ENCODE data around the gene ZNF202. TPM values are rescaled to one million over a fixed set of nuclear protein-coding genes. Genes with fewer than 3 reads are reported as not detected.

Gene ZNF202
- total and polyA plus RNA-seq, 12 donors, result 1.5 to 11.2 (median 6.8) TPM

DNA sequence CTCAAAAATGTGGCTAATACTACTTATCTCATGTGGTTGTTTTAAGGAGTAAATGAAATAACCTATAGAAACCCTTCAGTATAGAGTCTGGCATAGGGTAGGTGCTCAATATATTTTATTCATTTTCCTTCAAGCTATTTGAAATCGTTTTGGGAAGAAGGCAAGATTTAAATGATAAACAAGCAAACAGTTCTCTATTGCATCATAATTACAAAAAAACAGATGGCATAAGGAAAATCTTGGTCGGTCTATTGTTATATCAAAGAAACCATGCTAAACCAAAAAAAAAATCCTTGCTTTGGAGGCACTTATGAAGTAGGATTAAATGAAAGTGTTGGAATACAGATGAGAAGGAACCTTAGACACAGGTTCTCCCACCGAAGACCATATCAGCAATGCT, 4.7 kb downstream of the ZNF202 start:
- H3K27me3 ChIP-seq, result no peaks in the 10 kb centered on the region
- H3K4me3 ChIP-seq, result no peak overlapping the region
- no peak overlapping the region for H3K27ac ChIP-seq
- peaks cover 4 to 11% of the 10 kb centered on the region in 2 donors for H3K4me1 ChIP-seq (replicated peaks in 1 of 2)
- no peak for DNase-seq
- intact Hi-C loops (cut with DNase I), result no loop called here
- 75 to 83% (median 79%) methylated on average over 3 of the region's 3 CpGs for WGBS, 4 donors
- TF ChIP-seq POLR2A (IDR thresholded peaks at IDR 0.05), result no peak
- TF ChIP-seq, protein P1, sequence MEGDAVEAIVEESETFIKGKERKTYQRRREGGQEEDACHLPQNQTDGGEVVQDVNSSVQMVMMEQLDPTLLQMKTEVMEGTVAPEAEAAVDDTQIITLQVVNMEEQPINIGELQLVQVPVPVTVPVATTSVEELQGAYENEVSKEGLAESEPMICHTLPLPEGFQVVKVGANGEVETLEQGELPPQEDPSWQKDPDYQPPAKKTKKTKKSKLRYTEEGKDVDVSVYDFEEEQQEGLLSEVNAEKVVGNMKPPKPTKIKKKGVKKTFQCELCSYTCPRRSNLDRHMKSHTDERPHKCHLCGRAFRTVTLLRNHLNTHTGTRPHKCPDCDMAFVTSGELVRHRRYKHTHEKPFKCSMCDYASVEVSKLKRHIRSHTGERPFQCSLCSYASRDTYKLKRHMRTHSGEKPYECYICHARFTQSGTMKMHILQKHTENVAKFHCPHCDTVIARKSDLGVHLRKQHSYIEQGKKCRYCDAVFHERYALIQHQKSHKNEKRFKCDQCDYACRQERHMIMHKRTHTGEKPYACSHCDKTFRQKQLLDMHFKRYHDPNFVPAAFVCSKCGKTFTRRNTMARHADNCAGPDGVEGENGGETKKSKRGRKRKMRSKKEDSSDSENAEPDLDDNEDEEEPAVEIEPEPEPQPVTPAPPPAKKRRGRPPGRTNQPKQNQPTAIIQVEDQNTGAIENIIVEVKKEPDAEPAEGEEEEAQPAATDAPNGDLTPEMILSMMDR (IDR thresholded peaks at IDR 0.05), result no peak
- H3K36me3 ChIP-seq (replicated peaks in 1 of 2), result no peaks in the 10 kb centered on the region
- H3K9me3 ChIP-seq (replicated peaks in 1 of 3), result no peaks in the 10 kb centered on the region

DNA sequence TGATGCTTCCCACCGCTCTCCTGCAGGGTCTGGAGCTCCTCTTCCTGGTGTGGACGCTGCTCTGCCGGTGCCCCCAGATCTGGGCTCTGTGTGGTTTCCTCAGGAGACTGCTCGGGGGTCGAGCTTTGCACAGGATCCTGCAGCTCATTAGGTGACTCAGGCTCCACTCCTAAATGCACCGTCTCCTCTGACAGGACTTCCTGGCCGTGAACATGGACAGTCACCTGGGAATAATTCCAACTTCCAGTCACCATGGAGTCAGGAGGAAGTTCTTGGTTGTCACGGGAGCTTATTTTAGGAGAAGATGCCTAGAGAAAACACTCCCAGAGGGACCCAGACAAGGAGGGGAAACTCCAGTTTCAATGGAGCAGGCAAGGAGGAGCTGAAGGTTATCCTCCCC, 11.9 kb downstream of the ZNF202 start:
- Histone ChIP-seq H3K4me1 (replicated peaks in 1 of 2) (no peaks in the 10 kb centered on the region), H3K27ac (no peak overlapping the region), H3K4me3 (no peak overlapping the region), H3K9me3 (replicated peaks in 1 of 3) (no peaks in the 10 kb centered on the region), H3K27me3 (no peaks in the 10 kb centered on the region), H3K36me3 (replicated peaks in 1 of 2) (peaks cover 0 to 57% of the 10 kb centered on the region in 2 donors)
- intact Hi-C loops (cut with DNase I), result no loop called here
- WGBS, 4 donors, result 84 to 96% (median 88%) methylated on average over 5 to 8 of the region's 8 CpGs
- TF ChIP-seq, protein P1 (IDR thresholded peaks at IDR 0.05), result no peak
- no peak for TF ChIP-seq POLR2A (IDR thresholded peaks at IDR 0.05)
- DNase-seq, result no peak

DNA sequence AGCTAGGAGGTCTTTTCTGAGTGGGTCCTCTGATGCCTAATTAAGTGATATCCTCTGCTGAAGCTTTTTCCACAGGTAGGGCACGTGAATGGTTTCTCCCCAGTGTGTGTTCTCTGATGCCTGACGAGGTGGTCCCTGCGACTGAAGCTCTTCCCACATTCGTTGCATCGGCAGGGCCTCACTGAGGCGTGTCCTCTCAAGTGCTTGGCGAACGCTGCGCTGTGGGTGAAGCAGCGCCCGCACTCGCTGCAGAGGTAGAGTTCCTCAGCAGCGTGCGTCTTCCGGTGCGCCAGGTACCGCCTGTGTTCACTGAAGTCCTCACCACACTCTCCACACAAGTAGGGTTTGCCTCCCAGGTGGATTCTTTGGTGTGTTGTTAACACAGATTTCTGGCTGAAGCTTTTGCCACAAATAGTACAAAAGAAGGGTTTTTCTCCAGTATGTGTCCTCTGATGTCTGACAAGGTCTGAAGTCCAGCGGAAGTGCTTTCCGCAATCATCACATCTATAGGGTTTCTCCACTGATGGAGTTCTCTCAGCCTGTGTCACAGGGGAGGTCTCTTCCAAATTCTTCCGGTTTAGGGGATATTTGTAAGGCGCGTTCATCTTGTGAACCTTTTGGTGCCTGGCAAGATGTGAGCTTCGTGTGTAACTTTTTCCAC, 15.3 kb downstream of the ZNF202 start:
- no peak for TF ChIP-seq POLR2A (IDR thresholded peaks at IDR 0.05)
- WGBS, 4 donors, result 97 to 98% (median 98%) methylated on average over 23 of the region's 23 CpGs
- intact Hi-C loops (cut with DNase I), result no loop called here
- peaks cover 0 to 57% of the 10 kb centered on the region in 2 donors for H3K36me3 ChIP-seq (replicated peaks in 1 of 2)
- H3K4me1 ChIP-seq (replicated peaks in 1 of 2), result no peaks in the 10 kb centered on the region
- H3K27ac ChIP-seq, result no peak overlapping the region
- no peak overlapping the region for H3K4me3 ChIP-seq
- no peaks in the 10 kb centered on the region for H3K9me3 ChIP-seq (replicated peaks in 1 of 3)
- no peaks in the 10 kb centered on the region for H3K27me3 ChIP-seq
- no peak for DNase-seq

DNA sequence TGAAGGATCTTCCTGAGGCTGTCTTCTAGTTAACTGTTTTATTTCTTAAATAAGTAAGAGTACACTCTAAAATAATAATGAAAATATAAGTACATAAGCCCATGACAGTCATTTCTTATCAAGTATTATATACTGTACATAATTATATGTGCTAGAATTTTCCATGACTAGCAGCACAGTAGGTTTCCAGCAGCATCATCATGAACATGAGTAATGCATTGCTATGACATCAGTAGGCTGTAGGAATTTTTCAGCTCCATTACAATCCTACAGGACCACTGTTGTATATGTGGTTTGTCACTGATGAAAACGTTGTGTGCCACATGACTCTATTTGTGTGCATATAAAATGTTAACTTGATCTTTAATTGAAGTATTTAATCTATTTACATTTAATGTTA, 22.0 kb downstream of the ZNF202 start:
- intact Hi-C loops (cut with DNase I), result no loop called here
- no peak for DNase-seq
- H3K36me3 ChIP-seq (replicated peaks in 1 of 2), result no peaks in the 10 kb centered on the region
- H3K4me1 ChIP-seq (replicated peaks in 1 of 2), result no peaks in the 10 kb centered on the region
- H3K27ac ChIP-seq, result no peak overlapping the region
- no peaks in the 10 kb centered on the region for H3K9me3 ChIP-seq (replicated peaks in 1 of 3)
- no peak overlapping the region for H3K4me3 ChIP-seq
- 63 to 78% (median 70%) methylated on average over 1 of the region's 1 CpG for WGBS, 4 donors
- no peak for TF ChIP-seq POLR2A (IDR thresholded peaks at IDR 0.05)
- TF ChIP-seq, protein P1 (IDR thresholded peaks at IDR 0.05), result no peak
- peaks cover 4% of the 10 kb centered on the region for H3K27me3 ChIP-seq

DNA sequence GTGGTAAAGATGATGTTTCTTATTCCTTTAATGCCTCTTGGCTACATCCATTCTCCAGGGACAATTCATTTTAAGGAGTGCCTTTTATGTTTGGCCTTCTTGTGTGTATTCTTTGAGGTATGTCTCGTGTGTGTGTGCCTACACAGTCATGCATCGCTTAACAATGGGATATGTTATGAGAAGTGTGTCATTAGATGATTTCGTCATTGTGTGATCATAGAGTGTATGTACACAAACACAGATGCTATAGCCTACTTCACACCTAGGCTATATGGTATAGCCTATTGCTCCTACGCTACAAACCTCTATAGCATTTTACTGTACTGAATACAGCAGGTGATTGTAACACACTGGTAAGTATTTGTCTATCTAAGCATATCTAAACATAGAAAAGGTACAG, 23.0 kb downstream of the ZNF202 start:
- TF ChIP-seq POLR2A (IDR thresholded peaks at IDR 0.05), result no peak
- TF ChIP-seq, protein P1 (IDR thresholded peaks at IDR 0.05), result no peak
- no peak for DNase-seq
- H3K4me1 ChIP-seq (replicated peaks in 1 of 2), result no peaks in the 10 kb centered on the region
- no peaks in the 10 kb centered on the region for H3K9me3 ChIP-seq (replicated peaks in 1 of 3)
- intact Hi-C loops (cut with DNase I), result no loop called here
- H3K27me3 ChIP-seq, result peaks cover 4% of the 10 kb centered on the region
- H3K4me3 ChIP-seq, result no peak overlapping the region
- H3K27ac ChIP-seq, result no peak overlapping the region
- no peaks in the 10 kb centered on the region for H3K36me3 ChIP-seq (replicated peaks in 1 of 2)
- WGBS, 4 donors, result 84 to 95% (median 90%) methylated on average over 4 of the region's 4 CpGs
